NCI-H748 treated with DMSO at 0.1 percent for 48 hours (cell line): ENCODE data around the gene DEFB123.

Experiments
- DNase-seq: peaks from one replicate; lab custom pipeline; 2025; lab: John Stamatoyannopoulos, UW

The DEFB123 gene

DNA sequence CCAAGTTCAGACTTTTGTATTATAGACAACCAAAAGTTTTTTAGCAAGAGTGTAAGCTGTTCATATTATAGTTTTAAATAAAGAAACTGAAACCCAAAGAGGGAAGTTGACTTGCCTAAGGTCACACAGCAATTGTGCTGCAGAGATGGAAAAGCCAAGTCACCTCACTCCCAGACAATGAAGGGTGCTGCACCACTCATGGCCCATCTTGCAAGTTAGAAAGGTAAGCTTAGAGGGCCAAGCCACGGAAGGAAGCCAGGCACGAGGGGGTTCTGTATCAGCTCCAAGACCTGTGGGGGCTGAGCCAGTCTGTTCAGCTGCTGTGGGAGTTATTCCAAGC is 33.6 kb downstream of the DEFB123 start:
- no peak for DNase-seq

DNA sequence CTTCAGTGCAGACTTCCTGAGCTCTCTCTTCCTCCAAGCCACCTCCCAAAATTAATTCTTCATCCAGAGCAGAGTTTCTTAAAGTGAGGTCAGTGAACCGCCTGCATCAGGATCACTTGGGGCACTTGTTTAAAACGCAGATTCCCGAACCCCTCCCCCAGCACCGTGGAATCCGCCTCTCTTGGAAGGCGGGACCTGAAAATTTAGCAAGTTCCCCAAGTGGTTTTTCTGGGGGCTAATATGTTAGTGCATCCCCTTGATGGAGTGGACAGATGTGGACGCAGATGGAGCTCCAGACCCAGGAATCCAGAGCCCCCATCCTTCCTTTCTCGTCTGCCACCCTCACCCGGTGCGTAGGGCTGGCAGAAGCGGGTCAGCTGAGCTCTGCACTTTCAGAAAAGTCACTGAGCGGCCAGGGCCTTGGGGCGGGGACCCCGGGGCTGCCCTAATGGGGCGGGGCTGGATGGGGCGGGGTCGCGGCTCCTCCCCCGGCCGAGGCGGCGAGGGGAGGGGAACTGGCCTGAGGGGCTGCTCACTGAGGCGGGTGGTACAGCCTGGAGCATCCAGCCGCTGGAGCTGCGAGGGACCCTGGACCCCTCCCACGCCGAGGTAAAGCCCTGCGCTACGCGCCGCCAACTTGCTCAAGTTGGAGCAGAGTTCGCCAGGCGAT is 34.5 kb downstream of the DEFB123 start, which contains the start of the genes DEFB124 and REM1:
TSS of gene DEFB124 (minus strand) at position 370 of the 670 bp plus-strand sequence. CDS start 2,114 bp downstream, outside the sequence.
TSS of gene REM1 (plus strand) at position 531 of the 670 bp plus-strand sequence. CDS start 1,158 bp downstream, outside the sequence.
- DNase-seq, result no peak

DNA sequence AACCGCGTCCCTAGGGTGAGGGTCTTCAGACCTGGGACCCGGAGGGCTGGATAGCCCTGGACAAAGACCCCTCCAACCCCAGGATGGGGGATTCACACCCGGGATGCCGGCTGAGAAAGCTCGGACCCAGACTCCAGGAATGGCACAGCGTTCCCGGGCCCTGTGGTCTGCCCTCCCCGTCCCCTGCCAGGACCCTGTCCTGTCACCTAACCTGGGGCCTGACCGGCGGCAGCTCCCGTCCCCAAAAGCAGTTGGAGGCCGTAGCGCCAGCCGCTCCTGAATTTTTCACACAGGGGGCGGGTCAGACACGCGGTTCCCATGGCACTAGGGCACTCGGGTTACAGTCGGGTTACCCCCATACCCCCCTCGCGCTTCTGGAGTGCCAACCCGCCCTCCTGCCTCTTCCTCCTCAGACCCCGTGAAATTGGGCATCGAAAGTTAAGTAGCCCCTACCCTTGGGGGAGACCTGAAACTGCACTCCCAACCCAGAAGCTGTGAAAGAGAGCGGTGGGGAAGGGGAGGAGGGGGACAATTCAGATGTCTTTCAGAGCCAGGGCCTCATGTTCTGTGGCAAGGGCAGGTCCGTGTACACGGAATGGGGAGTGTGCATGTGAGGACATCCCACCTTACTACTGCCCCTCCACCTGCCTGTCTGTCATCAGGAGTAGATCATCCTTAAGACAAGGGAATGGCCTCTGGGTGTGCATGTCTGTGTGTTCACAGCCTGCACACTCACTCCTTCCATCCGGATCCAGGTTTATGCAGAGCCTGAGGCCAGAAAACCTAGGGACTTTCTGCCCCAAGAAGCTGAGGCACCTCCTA is 35.3 kb downstream of the DEFB123 start:
- DNase-seq, result no peak

DNA sequence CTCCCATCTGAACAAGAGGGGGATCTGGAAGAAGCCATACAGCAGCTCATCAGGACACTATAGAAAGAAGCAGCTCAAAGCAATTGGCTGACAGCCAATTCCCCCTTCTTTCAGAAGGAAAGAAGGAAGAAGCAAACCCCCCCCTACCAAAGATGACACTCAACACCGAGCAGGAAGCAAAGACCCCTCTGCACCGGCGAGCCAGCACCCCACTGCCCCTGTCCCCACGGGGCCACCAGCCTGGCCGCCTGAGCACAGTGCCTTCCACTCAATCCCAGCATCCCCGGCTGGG is 35.8 kb downstream of the DEFB123 start:
- DNase-seq, result no peak

DNA sequence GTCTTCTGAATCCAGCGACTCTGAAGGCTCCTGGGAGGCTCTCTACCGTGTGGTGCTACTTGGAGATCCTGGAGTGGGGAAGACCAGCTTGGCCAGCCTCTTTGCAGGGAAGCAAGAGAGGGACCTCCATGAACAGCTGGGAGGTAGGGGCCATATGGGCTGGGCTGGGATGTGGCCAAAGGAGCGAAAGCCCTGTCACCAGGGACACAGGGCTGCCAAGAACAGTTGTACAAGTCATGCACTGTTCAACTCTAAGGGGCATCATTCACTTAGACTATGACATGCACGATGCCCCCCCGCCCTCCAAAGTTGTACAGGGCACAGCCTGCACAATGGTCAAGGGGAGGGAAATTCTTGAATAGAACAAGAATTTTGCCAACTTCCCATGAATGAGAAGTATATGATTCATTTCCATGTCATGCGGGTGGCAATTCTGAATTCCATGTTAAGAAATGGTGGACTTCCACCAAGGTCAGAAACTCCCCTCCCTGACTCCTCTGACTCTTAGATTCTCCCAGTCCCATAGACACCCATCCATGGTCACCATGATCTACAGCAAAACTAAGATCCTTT is 36.3 kb downstream of the DEFB123 start:
- DNase-seq, result no peak

DNA sequence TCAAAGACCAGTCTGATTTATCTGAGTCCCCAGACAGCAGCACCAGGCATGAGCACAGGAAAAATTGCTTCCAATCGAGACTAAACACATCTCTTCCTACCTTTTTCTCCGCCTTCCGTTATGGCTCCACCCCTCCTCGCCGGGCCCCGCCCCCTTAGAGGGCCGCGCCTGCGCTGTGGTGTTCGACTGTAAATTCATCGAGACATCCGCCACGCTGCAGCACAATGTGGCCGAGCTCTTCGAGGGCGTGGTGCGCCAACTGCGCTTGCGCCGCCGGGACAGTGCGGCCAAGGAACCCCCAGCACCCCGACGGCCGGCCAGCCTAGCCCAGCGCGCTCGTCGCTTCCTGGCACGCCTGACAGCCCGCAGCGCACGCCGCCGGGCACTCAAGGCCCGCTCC is 43.6 kb downstream of the DEFB123 start:
- DNase-seq, result no peak

DNA sequence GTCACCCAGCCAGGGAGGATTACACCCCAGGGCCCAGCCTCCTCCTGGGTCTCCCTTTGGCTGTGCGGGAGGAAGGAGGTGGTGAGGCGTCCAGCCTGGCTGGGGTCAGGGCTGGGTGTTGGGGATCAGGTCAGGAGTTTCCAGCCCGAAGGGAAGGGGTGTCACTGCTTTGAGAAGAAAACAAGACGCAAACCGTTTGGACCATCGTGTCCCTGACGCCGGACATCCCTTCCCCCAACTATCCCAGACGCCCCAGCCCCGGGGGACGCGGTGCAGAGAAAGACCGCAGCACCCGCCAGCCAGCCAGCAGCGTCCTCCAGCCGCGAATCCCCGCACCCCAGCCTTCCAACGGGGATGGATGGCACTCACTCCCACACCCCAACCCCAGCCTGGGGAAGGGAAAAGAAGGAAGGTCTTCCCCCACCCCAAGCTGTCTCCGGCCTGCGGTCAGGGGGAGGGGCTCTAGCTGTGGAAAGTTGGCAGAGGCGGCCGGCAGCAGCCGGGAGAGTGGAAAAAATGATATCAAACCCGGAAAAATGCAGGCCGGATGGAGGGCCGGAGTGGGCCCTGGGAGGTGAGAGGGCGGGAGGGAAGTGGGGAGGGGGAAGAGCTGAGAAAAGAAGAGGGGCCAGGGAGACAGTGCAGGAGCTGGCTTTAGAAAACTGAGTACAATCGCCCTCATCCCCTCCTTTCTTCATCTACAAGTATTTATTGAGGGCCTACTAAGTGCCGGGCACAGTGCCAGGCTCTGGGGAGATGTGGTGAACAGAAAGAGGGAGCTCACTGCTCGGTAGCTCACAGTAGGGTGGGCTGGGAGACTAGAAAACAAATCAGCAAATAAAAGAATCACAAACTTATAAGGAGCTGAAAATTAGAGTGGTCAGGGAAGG is 45.3 kb downstream of the DEFB123 start:
- no peak for DNase-seq

DNA sequence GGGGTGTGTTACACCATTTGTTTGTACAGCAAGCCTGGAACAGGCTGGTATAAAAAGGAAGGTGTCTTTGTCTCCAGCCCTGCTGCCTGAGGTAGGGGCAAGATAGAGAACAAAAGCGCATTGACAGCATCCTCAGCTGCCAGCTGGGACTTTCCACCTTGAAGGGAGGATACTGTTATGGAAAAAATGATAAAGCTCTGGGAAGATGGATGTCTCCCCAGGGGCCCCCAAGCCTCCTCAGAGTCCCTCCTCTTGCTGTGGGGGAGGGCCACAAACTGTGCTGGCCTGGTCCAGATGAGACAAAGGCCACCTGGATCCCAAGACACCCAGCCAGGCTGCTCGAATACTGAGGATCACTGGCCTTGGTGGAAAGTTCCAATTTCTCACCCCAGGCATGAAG is 47.7 kb downstream of the DEFB123 start:
- no peak for DNase-seq

DNA sequence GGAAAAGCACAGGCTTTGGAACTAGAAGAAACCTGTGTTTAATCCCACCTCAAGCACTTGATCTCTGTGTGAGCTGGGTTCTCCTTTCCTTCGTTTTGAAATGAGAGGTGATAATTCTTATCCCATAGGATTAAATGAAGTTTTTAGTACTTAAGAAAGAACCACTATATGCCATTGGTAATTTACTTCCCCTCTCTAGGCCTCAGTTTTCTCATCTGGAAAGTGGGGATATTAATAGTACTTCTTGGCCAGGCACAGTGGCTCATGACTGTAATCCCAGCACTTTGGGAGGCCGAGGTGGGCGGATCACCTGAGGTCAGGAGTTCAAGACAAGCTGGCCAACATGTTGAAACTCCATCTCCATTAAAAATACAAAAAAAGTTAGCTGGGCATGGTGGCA is 48.7 kb downstream of the DEFB123 start:
- DNase-seq, result no peak

DNA sequence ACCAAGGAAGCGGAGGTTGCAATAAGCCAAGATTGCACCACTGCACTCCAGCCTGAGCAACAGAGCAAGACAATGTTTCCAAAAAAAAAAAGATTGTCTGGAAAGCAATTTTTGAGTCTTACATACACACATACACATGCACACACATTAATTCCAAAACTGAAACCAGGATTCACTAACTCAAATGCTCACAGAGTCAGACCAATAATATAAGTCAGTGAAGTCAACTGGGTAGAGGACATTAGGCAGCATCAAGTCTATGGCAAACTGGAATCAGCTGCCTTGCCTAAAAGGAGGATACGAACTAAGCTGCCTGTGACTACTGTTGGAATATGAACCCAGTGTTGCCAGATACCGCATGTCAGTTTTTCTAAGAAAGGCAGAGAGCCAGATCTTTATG is 50.3 kb downstream of the DEFB123 start:
- no peak for DNase-seq

DNA sequence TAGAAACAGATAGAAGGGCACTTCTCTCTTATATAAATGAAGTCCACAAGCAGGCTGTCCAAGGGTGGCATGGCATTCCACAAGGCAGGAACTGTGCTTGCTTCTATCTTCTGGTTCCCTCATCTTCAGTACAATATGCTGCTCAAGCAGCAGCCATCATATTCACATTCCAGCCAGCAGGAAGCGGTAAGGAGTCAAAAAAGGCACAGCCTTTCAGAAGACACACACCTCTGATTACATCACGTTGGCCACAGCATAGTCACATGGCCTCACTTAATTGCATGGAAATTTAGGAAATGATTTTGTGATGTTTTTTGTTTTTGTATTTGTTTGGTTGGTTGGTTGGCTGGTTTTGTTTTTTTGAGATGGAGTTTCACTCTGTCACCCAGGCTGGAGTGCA is 53.7 kb downstream of the DEFB123 start:
- DNase-seq, result no peak

DNA sequence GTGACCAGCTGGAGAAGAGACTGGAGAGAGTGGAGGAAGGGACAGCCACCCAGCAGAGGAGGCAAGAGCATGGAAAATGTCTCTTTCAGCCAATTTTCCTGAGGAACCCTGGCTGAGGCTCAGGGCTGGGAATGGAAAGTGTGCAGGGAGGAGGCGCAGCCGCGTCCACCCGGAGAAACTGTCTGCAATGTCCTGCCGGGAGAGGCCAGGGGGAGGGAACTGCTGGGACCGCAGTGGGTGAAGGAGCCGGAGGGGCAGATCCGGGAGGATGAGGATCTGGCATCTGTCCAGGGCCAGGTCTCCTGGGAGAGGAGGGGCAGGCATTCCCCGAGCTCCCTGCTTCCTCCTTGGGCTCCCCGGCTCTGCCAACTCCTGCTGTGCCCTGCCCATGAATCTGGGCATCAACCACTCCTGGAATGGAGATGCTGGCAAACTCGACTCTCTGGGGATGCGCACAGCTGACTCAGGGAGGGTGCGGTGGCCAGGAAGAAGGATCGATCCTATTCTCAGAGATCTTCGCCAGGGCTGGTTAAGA is 56.4 kb downstream of the DEFB123 start:
- DNase-seq, result no peak

DNA sequence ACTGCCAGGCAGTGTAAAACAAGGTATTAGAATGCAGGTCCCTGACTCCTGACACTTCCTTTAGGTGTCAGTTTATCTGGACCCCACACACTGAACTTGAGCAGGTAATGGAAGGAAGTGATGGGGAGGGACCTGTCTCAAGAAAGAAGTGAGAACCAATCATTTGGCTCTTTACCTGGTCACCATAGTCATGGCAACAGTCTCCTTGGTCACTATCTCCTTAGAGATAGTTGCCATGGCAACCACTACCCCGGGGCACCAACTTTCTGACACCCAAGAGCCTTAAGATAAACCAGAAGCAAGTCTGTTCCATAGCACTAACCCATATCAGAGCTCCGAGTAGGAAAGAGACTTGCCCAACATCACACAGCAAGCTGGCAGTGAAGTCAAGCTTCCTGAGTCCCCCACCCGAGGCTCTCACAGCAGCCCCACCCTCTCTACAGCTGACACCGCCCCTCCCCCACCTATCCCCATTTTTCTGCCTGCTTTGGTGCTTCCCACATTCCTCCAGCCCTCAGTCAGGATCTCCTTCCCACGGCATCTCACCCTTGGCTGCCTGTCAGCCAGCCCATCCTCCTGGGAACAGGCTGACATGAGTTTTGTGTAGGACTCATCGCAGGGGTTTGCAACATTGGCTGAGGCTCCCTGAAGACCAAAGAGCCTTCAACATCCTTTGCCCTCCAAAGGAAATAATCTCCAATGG is 57.6 kb downstream of the DEFB123 start:
- no peak for DNase-seq
